Measurements from ENCODE around the gene CNKSR2.

DNA sequence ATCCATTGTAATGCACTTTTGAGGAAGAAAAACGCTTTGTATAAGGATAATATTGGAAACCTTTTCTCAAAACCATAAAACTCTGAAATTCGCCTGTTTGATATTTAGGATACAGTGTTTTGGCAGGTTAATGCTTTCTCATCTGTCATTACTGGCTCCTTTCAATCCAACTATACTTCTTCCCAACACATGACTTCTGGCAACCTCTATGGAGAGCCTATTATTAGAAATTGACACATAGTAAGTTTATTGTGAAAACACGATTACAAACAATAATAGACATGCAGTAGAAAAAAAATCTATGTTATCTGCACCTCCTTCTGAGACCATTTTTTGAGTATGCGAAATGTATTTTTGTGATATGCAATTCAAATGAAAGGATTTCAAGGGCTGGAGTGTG lies 288.5 kb downstream of the CNKSR2 start:
- TF ChIP-seq, protein P1, sequence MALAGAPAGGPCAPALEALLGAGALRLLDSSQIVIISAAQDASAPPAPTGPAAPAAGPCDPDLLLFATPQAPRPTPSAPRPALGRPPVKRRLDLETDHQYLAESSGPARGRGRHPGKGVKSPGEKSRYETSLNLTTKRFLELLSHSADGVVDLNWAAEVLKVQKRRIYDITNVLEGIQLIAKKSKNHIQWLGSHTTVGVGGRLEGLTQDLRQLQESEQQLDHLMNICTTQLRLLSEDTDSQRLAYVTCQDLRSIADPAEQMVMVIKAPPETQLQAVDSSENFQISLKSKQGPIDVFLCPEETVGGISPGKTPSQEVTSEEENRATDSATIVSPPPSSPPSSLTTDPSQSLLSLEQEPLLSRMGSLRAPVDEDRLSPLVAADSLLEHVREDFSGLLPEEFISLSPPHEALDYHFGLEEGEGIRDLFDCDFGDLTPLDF (CRISPR knock-in tag; IDR thresholded peaks at IDR 0.05): no peak
- TF ChIP-seq, protein P2, sequence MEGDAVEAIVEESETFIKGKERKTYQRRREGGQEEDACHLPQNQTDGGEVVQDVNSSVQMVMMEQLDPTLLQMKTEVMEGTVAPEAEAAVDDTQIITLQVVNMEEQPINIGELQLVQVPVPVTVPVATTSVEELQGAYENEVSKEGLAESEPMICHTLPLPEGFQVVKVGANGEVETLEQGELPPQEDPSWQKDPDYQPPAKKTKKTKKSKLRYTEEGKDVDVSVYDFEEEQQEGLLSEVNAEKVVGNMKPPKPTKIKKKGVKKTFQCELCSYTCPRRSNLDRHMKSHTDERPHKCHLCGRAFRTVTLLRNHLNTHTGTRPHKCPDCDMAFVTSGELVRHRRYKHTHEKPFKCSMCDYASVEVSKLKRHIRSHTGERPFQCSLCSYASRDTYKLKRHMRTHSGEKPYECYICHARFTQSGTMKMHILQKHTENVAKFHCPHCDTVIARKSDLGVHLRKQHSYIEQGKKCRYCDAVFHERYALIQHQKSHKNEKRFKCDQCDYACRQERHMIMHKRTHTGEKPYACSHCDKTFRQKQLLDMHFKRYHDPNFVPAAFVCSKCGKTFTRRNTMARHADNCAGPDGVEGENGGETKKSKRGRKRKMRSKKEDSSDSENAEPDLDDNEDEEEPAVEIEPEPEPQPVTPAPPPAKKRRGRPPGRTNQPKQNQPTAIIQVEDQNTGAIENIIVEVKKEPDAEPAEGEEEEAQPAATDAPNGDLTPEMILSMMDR (IDR thresholded peaks at IDR 0.05): no peak
- TF ChIP-seq, protein P3, sequence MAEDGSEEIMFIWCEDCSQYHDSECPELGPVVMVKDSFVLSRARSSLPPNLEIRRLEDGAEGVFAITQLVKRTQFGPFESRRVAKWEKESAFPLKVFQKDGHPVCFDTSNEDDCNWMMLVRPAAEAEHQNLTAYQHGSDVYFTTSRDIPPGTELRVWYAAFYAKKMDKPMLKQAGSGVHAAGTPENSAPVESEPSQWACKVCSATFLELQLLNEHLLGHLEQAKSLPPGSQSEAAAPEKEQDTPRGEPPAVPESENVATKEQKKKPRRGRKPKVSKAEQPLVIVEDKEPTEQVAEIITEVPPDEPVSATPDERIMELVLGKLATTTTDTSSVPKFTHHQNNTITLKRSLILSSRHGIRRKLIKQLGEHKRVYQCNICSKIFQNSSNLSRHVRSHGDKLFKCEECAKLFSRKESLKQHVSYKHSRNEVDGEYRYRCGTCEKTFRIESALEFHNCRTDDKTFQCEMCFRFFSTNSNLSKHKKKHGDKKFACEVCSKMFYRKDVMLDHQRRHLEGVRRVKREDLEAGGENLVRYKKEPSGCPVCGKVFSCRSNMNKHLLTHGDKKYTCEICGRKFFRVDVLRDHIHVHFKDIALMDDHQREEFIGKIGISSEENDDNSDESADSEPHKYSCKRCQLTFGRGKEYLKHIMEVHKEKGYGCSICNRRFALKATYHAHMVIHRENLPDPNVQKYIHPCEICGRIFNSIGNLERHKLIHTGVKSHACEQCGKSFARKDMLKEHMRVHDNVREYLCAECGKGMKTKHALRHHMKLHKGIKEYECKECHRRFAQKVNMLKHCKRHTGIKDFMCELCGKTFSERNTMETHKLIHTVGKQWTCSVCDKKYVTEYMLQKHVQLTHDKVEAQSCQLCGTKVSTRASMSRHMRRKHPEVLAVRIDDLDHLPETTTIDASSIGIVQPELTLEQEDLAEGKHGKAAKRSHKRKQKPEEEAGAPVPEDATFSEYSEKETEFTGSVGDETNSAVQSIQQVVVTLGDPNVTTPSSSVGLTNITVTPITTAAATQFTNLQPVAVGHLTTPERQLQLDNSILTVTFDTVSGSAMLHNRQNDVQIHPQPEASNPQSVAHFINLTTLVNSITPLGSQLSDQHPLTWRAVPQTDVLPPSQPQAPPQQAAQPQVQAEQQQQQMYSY (CRISPR knock-in tag; IDR thresholded peaks at IDR 0.05): no peak
- TF ChIP-seq, protein P4, sequence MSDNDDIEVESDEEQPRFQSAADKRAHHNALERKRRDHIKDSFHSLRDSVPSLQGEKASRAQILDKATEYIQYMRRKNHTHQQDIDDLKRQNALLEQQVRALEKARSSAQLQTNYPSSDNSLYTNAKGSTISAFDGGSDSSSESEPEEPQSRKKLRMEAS (CRISPR knock-in tag; IDR thresholded peaks at IDR 0.05): no peak
- TF ChIP-seq ZNF423 (CRISPR knock-in tag; IDR thresholded peaks at IDR 0.05): no peak
- TF ChIP-seq GABPB1 (CRISPR knock-in tag; IDR thresholded peaks at IDR 0.05): no peak
- TF ChIP-seq, protein P5, sequence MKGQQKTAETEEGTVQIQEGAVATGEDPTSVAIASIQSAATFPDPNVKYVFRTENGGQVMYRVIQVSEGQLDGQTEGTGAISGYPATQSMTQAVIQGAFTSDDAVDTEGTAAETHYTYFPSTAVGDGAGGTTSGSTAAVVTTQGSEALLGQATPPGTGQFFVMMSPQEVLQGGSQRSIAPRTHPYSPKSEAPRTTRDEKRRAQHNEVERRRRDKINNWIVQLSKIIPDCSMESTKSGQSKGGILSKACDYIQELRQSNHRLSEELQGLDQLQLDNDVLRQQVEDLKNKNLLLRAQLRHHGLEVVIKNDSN (CRISPR knock-in tag; IDR thresholded peaks at IDR 0.05): no peak
- TF ChIP-seq, protein P6, sequence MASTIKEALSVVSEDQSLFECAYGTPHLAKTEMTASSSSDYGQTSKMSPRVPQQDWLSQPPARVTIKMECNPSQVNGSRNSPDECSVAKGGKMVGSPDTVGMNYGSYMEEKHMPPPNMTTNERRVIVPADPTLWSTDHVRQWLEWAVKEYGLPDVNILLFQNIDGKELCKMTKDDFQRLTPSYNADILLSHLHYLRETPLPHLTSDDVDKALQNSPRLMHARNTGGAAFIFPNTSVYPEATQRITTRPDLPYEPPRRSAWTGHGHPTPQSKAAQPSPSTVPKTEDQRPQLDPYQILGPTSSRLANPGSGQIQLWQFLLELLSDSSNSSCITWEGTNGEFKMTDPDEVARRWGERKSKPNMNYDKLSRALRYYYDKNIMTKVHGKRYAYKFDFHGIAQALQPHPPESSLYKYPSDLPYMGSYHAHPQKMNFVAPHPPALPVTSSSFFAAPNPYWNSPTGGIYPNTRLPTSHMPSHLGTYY (CRISPR knock-in tag; IDR thresholded peaks at IDR 0.05): no peak
- TF ChIP-seq, protein P7, sequence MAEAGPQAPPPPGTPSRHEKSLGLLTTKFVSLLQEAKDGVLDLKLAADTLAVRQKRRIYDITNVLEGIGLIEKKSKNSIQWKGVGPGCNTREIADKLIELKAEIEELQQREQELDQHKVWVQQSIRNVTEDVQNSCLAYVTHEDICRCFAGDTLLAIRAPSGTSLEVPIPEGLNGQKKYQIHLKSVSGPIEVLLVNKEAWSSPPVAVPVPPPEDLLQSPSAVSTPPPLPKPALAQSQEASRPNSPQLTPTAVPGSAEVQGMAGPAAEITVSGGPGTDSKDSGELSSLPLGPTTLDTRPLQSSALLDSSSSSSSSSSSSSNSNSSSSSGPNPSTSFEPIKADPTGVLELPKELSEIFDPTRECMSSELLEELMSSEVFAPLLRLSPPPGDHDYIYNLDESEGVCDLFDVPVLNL (CRISPR knock-in tag; IDR thresholded peaks at IDR 0.05; ENCODE audit: borderline replicate concordance, low read depth): no peak
- TF ChIP-seq, protein P8, sequence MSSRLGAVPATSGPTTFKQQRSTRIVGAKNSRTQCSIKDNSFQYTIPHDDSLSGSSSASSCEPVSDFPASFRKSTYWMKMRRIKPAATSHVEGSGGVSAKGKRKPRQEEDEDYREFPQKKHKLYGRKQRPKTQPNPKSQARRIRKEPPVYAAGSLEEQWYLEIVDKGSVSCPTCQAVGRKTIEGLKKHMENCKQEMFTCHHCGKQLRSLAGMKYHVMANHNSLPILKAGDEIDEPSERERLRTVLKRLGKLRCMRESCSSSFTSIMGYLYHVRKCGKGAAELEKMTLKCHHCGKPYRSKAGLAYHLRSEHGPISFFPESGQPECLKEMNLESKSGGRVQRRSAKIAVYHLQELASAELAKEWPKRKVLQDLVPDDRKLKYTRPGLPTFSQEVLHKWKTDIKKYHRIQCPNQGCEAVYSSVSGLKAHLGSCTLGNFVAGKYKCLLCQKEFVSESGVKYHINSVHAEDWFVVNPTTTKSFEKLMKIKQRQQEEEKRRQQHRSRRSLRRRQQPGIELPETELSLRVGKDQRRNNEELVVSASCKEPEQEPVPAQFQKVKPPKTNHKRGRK (CRISPR knock-in tag; IDR thresholded peaks at IDR 0.05; ENCODE audit: borderline replicate concordance): no peak
- TF ChIP-seq, protein P9, sequence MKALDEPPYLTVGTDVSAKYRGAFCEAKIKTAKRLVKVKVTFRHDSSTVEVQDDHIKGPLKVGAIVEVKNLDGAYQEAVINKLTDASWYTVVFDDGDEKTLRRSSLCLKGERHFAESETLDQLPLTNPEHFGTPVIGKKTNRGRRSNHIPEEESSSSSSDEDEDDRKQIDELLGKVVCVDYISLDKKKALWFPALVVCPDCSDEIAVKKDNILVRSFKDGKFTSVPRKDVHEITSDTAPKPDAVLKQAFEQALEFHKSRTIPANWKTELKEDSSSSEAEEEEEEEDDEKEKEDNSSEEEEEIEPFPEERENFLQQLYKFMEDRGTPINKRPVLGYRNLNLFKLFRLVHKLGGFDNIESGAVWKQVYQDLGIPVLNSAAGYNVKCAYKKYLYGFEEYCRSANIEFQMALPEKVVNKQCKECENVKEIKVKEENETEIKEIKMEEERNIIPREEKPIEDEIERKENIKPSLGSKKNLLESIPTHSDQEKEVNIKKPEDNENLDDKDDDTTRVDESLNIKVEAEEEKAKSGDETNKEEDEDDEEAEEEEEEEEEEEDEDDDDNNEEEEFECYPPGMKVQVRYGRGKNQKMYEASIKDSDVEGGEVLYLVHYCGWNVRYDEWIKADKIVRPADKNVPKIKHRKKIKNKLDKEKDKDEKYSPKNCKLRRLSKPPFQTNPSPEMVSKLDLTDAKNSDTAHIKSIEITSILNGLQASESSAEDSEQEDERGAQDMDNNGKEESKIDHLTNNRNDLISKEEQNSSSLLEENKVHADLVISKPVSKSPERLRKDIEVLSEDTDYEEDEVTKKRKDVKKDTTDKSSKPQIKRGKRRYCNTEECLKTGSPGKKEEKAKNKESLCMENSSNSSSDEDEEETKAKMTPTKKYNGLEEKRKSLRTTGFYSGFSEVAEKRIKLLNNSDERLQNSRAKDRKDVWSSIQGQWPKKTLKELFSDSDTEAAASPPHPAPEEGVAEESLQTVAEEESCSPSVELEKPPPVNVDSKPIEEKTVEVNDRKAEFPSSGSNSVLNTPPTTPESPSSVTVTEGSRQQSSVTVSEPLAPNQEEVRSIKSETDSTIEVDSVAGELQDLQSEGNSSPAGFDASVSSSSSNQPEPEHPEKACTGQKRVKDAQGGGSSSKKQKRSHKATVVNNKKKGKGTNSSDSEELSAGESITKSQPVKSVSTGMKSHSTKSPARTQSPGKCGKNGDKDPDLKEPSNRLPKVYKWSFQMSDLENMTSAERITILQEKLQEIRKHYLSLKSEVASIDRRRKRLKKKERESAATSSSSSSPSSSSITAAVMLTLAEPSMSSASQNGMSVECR (CRISPR knock-in tag; IDR thresholded peaks at IDR 0.05; ENCODE audit: borderline replicate concordance): no peak
- TF ChIP-seq ZNF317 (CRISPR knock-in tag; IDR thresholded peaks at IDR 0.05; ENCODE audit: borderline replicate concordance, low read depth): no peak

Data from WTC11 (cell line).